K562 (cell line): Measurements from ENCODE around the gene ZFP92. TPM values are rescaled to one million over a fixed set of nuclear protein-coding genes. Genes with fewer than 3 reads are reported as not detected.

ENCODE experiments used
- BCLAF1 ChIP-seq, 2 experiments: fragments of 450-650 bp in 1 of 2; IDR thresholded peaks; 2 replicates each; pipeline ENCODE4 v1.6.1; 2011 to 2017; ENCODE audit warnings: low read depth in 2 of 2, antibody characterized with exemption in 1 of 2, borderline replicate concordance in 1 of 2, low read length in 1 of 2, mild to moderate bottlenecking in 1 of 2, mixed read lengths in 1 of 2; ENCODE audit not compliant: control insufficient read depth in 1 of 2
- FOXJ2 ChIP-seq: fragments of 200-800 bp; sonication (Bioruptor generic); IDR thresholded peaks from 2 replicates; pipeline ENCODE4 v1.6.1; 2016; ENCODE audit warnings: missing genetic modification characterization, missing compliant biosample characterization
- LCOR ChIP-seq: sonication (generic); formaldehyde crosslinking; IDR thresholded peaks from 2 replicates; pipeline ENCODE4 v1.8.0; 2022; ENCODE audit warnings: mild to moderate bottlenecking, missing genetic modification reagents
- TBL1XR1 ChIP-seq, 2 experiments: IDR thresholded peaks; 2 replicates each; pipeline ENCODE4 v1.6.1; 2012; ENCODE audit warnings: improper control_type of control experiment in 2 of 2, low read length in 2 of 2, mild to moderate bottlenecking in 1 of 2
- polyA plus RNA-seq, 8 experiments: library from polyadenylated mRNA; depleted of rRNA in 4 of 8; stranded (reverse) in 5 of 8; unstranded in 3 of 8; fragments of >200 nt; fragmentation: Nextera tagmentation in 2 of 8; fragmentation: Illumina TruSeq in 1 of 8; extraction: Ambion mirVana in 2 of 8; extraction: Trizol in 1 of 8; gene quantifications; 2 replicates each; pipeline versions ENCODE4 v1.2.1 to v1.2.3, GENCODE V29; 2011 to 2014; ENCODE audit warnings: inconsistent platforms in 1 of 8, missing spikeins in 1 of 8
- total RNA-seq, 7 experiments: library from RNA; depleted of rRNA in 6 of 7; stranded (reverse); fragments of >200 nt in 6 of 7; fragmentation: Illumina TruSeq in 2 of 7; extraction: Trizol in 2 of 7; gene quantifications; 2 replicates each; pipeline versions ENCODE4 v1.2.1 to v1.2.3, GENCODE V29; 2011 to 2021; ENCODE audit warnings: low replicate concordance in 1 of 7
- TF ChIP-seq, protein P1 (sequence below), 2 experiments: fragments of 450-650 bp in 1 of 2; sonication (generic) in 1 of 2; formaldehyde crosslinking in 1 of 2; IDR thresholded peaks; 2 replicates each; pipeline versions ENCODE4 v1.7.1 to v1.9.0; 2016 to 2022; ENCODE audit warnings: inconsistent platforms in 1 of 2, mild to moderate bottlenecking in 1 of 2, missing genetic modification reagents in 1 of 2
- TF ChIP-seq, protein P2 (sequence below): fragments of 250-450 bp; sonication (Bioruptor Pico); IDR thresholded peaks from 2 replicates; pipeline ENCODE4 v1.4.0; 2020; ENCODE audit warnings: borderline replicate concordance

ZFP92 gene
- total and polyA plus RNA-seq, 9 of the 15 experiments (the other 6 are each of a cell fraction or from before 2014, with no cell fraction given) = 0.32 to 3.3 (median 1.8) TPM

DNA sequence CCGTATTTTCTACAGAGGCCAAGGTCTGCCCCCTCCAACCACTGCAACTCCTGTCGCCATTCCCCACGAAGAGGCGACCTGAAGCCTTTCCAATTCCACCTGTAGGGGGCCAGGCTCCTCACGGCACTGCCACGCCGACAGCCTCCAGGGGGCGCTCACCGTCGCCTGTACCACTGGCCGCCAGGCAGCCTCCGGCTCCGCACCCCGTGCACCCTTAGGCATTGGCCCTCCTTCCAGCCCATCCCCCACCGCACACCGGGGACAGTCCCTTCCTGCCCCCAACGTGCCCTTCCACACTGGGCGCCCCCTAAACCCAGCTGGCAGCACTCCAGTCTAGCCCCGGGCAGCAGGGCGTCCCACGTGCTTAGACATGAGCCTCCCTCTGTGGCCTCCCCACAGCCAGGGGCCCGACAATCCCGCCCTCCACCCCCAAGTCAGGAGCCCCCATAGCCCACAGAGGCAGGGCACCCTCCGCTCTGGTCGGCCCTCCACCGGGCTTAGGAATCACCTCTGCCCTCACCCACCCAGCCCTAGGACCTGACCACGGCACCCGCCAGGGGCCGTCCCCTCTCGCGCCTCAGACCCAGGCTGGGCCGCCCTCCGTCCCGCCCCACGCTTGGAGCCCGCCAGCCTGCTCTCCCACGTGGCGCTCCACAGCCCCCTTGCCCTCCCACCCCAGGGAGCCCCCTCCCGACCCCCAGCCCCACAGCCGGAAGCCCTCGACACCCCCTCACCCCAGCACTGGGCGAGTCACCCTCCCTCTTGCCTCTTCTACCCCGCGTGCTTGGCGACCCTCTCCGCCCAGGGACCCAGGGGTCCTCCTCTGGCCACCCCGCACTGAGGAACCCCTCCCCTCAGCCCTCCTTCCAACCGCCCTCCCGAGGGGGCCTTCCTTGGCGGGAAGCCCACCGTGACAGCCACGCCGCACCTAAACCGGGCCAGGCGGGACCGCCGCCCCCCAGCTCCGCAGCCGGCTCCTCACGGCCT, 10.8 kb upstream of the ZFP92 start (continued):
- no peak for TF ChIP-seq FOXJ2 (tag)
- TF ChIP-seq TBL1XR1 (IDR thresholded peaks at IDR 0.05; ENCODE audit: low read length in 2 of 2) = no peak
- TF ChIP-seq, protein P1, sequence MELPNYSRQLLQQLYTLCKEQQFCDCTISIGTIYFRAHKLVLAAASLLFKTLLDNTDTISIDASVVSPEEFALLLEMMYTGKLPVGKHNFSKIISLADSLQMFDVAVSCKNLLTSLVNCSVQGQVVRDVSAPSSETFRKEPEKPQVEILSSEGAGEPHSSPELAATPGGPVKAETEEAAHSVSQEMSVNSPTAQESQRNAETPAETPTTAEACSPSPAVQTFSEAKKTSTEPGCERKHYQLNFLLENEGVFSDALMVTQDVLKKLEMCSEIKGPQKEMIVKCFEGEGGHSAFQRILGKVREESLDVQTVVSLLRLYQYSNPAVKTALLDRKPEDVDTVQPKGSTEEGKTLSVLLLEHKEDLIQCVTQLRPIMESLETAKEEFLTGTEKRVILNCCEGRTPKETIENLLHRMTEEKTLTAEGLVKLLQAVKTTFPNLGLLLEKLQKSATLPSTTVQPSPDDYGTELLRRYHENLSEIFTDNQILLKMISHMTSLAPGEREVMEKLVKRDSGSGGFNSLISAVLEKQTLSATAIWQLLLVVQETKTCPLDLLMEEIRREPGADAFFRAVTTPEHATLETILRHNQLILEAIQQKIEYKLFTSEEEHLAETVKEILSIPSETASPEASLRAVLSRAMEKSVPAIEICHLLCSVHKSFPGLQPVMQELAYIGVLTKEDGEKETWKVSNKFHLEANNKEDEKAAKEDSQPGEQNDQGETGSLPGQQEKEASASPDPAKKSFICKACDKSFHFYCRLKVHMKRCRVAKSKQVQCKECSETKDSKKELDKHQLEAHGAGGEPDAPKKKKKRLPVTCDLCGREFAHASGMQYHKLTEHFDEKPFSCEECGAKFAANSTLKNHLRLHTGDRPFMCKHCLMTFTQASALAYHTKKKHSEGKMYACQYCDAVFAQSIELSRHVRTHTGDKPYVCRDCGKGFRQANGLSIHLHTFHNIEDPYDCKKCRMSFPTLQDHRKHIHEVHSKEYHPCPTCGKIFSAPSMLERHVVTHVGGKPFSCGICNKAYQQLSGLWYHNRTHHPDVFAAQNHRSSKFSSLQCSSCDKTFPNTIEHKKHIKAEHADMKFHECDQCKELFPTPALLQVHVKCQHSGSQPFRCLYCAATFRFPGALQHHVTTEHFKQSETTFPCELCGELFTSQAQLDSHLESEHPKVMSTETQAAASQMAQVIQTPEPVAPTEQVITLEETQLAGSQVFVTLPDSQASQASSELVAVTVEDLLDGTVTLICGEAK (IDR thresholded peaks at IDR 0.05) = no peak
- TF ChIP-seq, protein P1 (CRISPR knock-in tag; IDR thresholded peaks at IDR 0.05) = no peak
- no peak for TF ChIP-seq LCOR (CRISPR knock-in tag)
- TF ChIP-seq BCLAF1 (IDR thresholded peaks at IDR 0.05; ENCODE audit: borderline replicate concordance in 1 of 2, control insufficient read depth in 1 of 2, low read depth in 2 of 2, low read length in 1 of 2) = no peak
- TF ChIP-seq, protein P2, sequence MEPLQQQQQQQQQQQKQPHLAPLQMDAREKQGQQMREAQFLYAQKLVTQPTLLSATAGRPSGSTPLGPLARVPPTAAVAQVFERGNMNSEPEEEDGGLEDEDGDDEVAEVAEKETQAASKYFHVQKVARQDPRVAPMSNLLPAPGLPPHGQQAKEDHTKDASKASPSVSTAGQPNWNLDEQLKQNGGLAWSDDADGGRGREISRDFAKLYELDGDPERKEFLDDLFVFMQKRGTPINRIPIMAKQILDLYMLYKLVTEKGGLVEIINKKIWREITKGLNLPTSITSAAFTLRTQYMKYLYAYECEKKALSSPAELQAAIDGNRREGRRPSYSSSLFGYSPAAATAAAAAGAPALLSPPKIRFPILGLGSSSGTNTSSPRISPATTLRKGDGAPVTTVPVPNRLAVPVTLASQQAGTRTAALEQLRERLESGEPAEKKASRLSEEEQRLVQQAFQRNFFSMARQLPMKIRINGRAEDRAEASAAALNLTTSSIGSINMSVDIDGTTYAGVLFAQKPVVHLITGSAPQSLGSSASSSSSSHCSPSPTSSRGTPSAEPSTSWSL (CRISPR knock-in tag) = no peak
